H1 (cell line): ENCODE results near the gene DBET. TPM values are rescaled to one million over a fixed set of nuclear protein-coding genes. Genes with fewer than 3 reads are reported as not detected.
"Not testable (repeated sequence)": the region's sequence is repeated elsewhere in the genome, so short reads cannot be mapped to it uniquely, and the experiment has no call there.

Experiments used
- CTCF ChIA-PET: fragments of 300-600 bp; sonication (Branson Sonifier 250); formaldehyde crosslinking; loops from one replicate; lab custom pipeline; 2021; ENCODE audit not compliant: partially characterized antibody; lab: Charles Lee
- POLR2A ChIA-PET: fragments of 300-600 bp; sonication (Branson Sonifier 250); formaldehyde crosslinking; loops from one replicate; lab custom pipeline; 2021; ENCODE audit warnings: inconsistent platforms; ENCODE audit not compliant: partially characterized antibody; lab: Charles Lee
- DNase-seq, 2 experiments: peaks; one replicate each; pipeline versions ENCODE4 v3.0.0 to v3.0.0-alpha.2; 2010 to 2022; ENCODE audit warnings: low spot score in 2 of 2, low read depth in 1 of 2, mixed read lengths in 1 of 2
- FAIRE-seq: peaks from 2 replicates; lab custom pipeline; 2011; peaks lifted over from hg19 to GRCh38; lab: Jason Lieb, UNC
- H2AFZ ChIP-seq: 2 replicates; pipeline ENCODE4 v1.8.1; 2012; ENCODE audit warnings: low read length, inconsistent platforms
- H2AK5ac ChIP-seq: 2 replicates; pipeline ENCODE4 v1.6.1; 2013; ENCODE audit warnings: low read depth, low read length
- H2BK120ac ChIP-seq: replicated peaks from 2 replicates; pipeline ENCODE3; 2013; ENCODE audit warnings: low read depth, low read length, inconsistent platforms
- H2BK12ac ChIP-seq: 2 replicates; pipeline ENCODE4 v1.6.1; 2013; ENCODE audit warnings: low read depth, low read length
- H2BK15ac ChIP-seq: 2 replicates; pipeline ENCODE4 v1.6.1; 2013; ENCODE audit warnings: low read length
- H2BK20ac ChIP-seq: 2 replicates; pipeline ENCODE4 v1.6.1; 2013; ENCODE audit warnings: low read length
- H2BK5ac ChIP-seq: 2 replicates; pipeline ENCODE4 v1.6.1; 2013; ENCODE audit warnings: low read depth, low read length
- H3K14ac ChIP-seq: 2 replicates; pipeline ENCODE4 v1.6.1; 2013; ENCODE audit warnings: inconsistent platforms; ENCODE audit not compliant: insufficient read length
- H3K18ac ChIP-seq: 2 replicates; pipeline ENCODE4 v1.6.1; 2013; ENCODE audit warnings: low read length; ENCODE audit errors: extremely low read depth
- H3K23ac ChIP-seq: 2 replicates; pipeline ENCODE4 v1.6.1; 2013; ENCODE audit warnings: inconsistent platforms; ENCODE audit not compliant: insufficient read length
- H3K23me2 ChIP-seq: 2 replicates; pipeline ENCODE4 v1.6.1; 2013; ENCODE audit warnings: low read depth, low read length
- H3K27ac ChIP-seq: 2 replicates; pipeline ENCODE4 v1.6.1; 2011; ENCODE audit warnings: low read depth, low read length, inconsistent platforms
- H3K27me3 ChIP-seq, 4 experiments: replicated peaks in 1 of 4; 1 replicate in 1 of 4; 2 replicates in 3 of 4; pipeline versions ENCODE4 v1.6.1 to v1.8.1; 2011 to 2013; ENCODE audit warnings: low read length in 3 of 4, mild to moderate bottlenecking in 3 of 4, inconsistent platforms in 2 of 4, mixed read lengths in 2 of 4, moderate library complexity in 1 of 4; ENCODE audit not compliant: control insufficient read depth in 3 of 4, insufficient read depth in 3 of 4; ENCODE audit errors: extremely low read depth in 1 of 4
- H3K36me3 ChIP-seq, 4 experiments: 2 replicates each; pipeline versions ENCODE4 v1.6.1 to v1.8.1; 2011 to 2013; ENCODE audit warnings: mild to moderate bottlenecking in 4 of 4, low read length in 3 of 4, moderate library complexity in 2 of 4, control low read depth in 1 of 4, inconsistent platforms in 1 of 4; ENCODE audit not compliant: insufficient read depth in 4 of 4, control insufficient read depth in 2 of 4
- H3K4ac ChIP-seq: replicated peaks from 2 replicates; pipeline ENCODE3; 2013; ENCODE audit warnings: low read length, low read depth, mixed read lengths, inconsistent platforms; ENCODE audit not compliant: insufficient read length
- H3K4me1 ChIP-seq, 4 experiments: replicated peaks in 1 of 4; 1 replicate in 1 of 4; 2 replicates in 3 of 4; pipeline versions ENCODE4 v1.6.1 to v1.8.1; 2011 to 2013; ENCODE audit warnings: low read length in 3 of 4, inconsistent platforms in 2 of 4, mixed read lengths in 1 of 4; ENCODE audit not compliant: insufficient read depth in 4 of 4, control insufficient read depth in 3 of 4
- H3K4me2 ChIP-seq, 2 experiments: 2 replicates each; pipeline versions ENCODE4 v1.6.1 to v1.8.1; 2011 to 2013; ENCODE audit warnings: low read depth in 2 of 2, low read length in 2 of 2, control low read depth in 1 of 2, inconsistent platforms in 1 of 2, mild to moderate bottlenecking in 1 of 2; ENCODE audit not compliant: insufficient read depth in 1 of 2
- H3K4me3 ChIP-seq, 4 experiments: fragments of 200-600, 300-600 bp in 1 of 4; sonication (generic), shearing (Covaris generic), sonication (Bioruptor Twin) in 1 of 4; 2 replicates each; pipeline versions ENCODE4 v1.5.1 to v1.8.1; 2011 to 2016; ENCODE audit warnings: low read length in 4 of 4, low read depth in 3 of 4, control low read depth in 2 of 4, inconsistent platforms in 2 of 4, mild to moderate bottlenecking in 2 of 4, mixed read lengths in 1 of 4, moderate library complexity in 1 of 4; ENCODE audit not compliant: insufficient read depth in 2 of 4; ENCODE audit errors: extremely low read depth in 1 of 4
- H3K56ac ChIP-seq: replicated peaks from 2 replicates; pipeline ENCODE3; 2013; ENCODE audit warnings: low read depth, mild to moderate bottlenecking, mixed read lengths, low read length, inconsistent platforms; ENCODE audit not compliant: insufficient read length
- H3K79me1 ChIP-seq: 2 replicates; pipeline ENCODE4 v1.6.1; 2013; ENCODE audit warnings: low read depth, low read length, control low read depth
- H3K79me2 ChIP-seq, 2 experiments: 2 replicates each; pipeline versions ENCODE4 v1.6.1 to v1.8.1; 2012 to 2013; ENCODE audit warnings: low read length in 2 of 2, mild to moderate bottlenecking in 2 of 2, inconsistent platforms in 1 of 2; ENCODE audit not compliant: insufficient read depth in 2 of 2, control insufficient read depth in 1 of 2
- H3K9ac ChIP-seq, 4 experiments: replicated peaks in 1 of 4; 1 replicate in 1 of 4; 2 replicates in 3 of 4; pipeline versions ENCODE4 v1.6.1 to v1.8.1; 2011 to 2013; ENCODE audit warnings: low read depth in 3 of 4, low read length in 3 of 4, control low read depth in 2 of 4, mild to moderate bottlenecking in 2 of 4, moderate library complexity in 2 of 4, inconsistent platforms in 1 of 4; ENCODE audit errors: extremely low read depth in 1 of 4
- H3K9me3 ChIP-seq, 2 experiments: 2 replicates each; pipeline versions ENCODE4 v1.6.1 to v1.8.1; 2012 to 2013; ENCODE audit warnings: mild to moderate bottlenecking in 2 of 2, moderate library complexity in 2 of 2, control low read depth in 1 of 2, inconsistent platforms in 1 of 2, low read depth in 1 of 2, low read length in 1 of 2, mixed read lengths in 1 of 2; ENCODE audit not compliant: insufficient read depth in 2 of 2
- H4K20me1 ChIP-seq, 2 experiments: replicated peaks in 1 of 2; 2 replicates each; pipeline versions ENCODE3 to v1.8.1; 2011 to 2013; ENCODE audit warnings: inconsistent platforms in 2 of 2, low read length in 2 of 2, mild to moderate bottlenecking in 1 of 2; ENCODE audit not compliant: insufficient read depth in 2 of 2, control insufficient read depth in 1 of 2
- H4K5ac ChIP-seq: 2 replicates; pipeline ENCODE4 v1.6.1; 2013; ENCODE audit warnings: low read length, low read depth, mixed read lengths, inconsistent platforms; ENCODE audit not compliant: insufficient read length
- H4K8ac ChIP-seq: 2 replicates; pipeline ENCODE4 v1.8.0; 2013; ENCODE audit warnings: mild to moderate bottlenecking, moderate library complexity, low read length, inconsistent platforms; ENCODE audit not compliant: insufficient read depth; ENCODE audit errors: extremely low read depth
- H4K91ac ChIP-seq: replicated peaks from 2 replicates; pipeline ENCODE3; 2013; ENCODE audit warnings: low read length, mixed read lengths, inconsistent platforms; ENCODE audit not compliant: insufficient read length
- WGBS, 2 experiments: shearing (Covaris generic) in 1 of 2; methylation state at CpG; one replicate each; pipeline versions ENCODE4 v1.1.6 to v1.1.7; 2013 to 2015; ENCODE audit warnings: low lambda C conversion rate in 2 of 2, mixed read lengths in 2 of 2, inconsistent platforms in 1 of 2, low coverage in 1 of 2, missing lambda C conversion rate in 1 of 2; ENCODE audit not compliant: insufficient replicate concordance in 2 of 2, insufficient coverage in 1 of 2, insufficient read length in 1 of 2; ENCODE audit errors: extremely low coverage in 1 of 2, missing lambda C conversion rate in 1 of 2; 5-methylcytosine and 5-hydroxymethylcytosine counted together
- polyA plus RNA-seq, 7 experiments: library from polyadenylated mRNA; depleted of rRNA in 3 of 7; stranded (reverse) in 5 of 7; unstranded in 2 of 7; fragments of >200 nt in 5 of 7; fragments of 200-250 nt in 2 of 7; gene quantifications; 1 replicate in 5 of 7; 2 replicates in 1 of 7; 4 replicates in 1 of 7; pipeline versions ENCODE4 v1.2.1 to v1.2.3, GENCODE V29; 2011 to 2013; ENCODE audit warnings: missing spikeins in 2 of 7, mixed read lengths in 2 of 7
- total RNA-seq: library from RNA; stranded (reverse); fragmentation: NEBNext Ultra II Directional; extraction: Animal tissue kit (Norgen Biotek cat#: 25700); gene quantifications from 2 replicates; pipeline ENCODE4 v1.2.1, GENCODE V29; 2021

Gene DBET
- total and polyA plus RNA-seq, 2 of the 8 experiments (the other 6 are each of a cell fraction or from before 2014, with no cell fraction given) = not detected

GRCh38 chr4:190037704-190038388 lies 26.5 kb upstream of the DBET start:
- H3K56ac ChIP-seq, H3K79me1 ChIP-seq, H2AFZ ChIP-seq, H3K23ac ChIP-seq, H2BK12ac ChIP-seq, H3K23me2 ChIP-seq, H3K4me2 ChIP-seq, H3K79me2 ChIP-seq, H3K9me3 ChIP-seq, H3K9ac ChIP-seq, H2BK20ac ChIP-seq, DNase-seq, H4K91ac ChIP-seq, CTCF ChIA-PET, H2BK5ac ChIP-seq, FAIRE-seq, H3K27ac ChIP-seq, H4K8ac ChIP-seq, H4K20me1 ChIP-seq, H4K5ac ChIP-seq, H3K27me3 ChIP-seq, H2BK120ac ChIP-seq, H3K4me3 ChIP-seq, H2AK5ac ChIP-seq, H3K36me3 ChIP-seq, H3K18ac ChIP-seq, H3K4ac ChIP-seq, H3K4me1 ChIP-seq, H2BK15ac ChIP-seq, H3K14ac ChIP-seq, POLR2A ChIA-PET: not testable (repeated sequence)
- WGBS, 2 experiments = no CpG with 5 or more reads among the region's 39 CpGs

- H2BK12ac ChIP-seq, H2AFZ ChIP-seq, H4K5ac ChIP-seq, H2AK5ac ChIP-seq, H4K91ac ChIP-seq, H3K4ac ChIP-seq, DNase-seq, H3K27me3 ChIP-seq, H3K14ac ChIP-seq, H3K4me2 ChIP-seq, H3K9ac ChIP-seq, H2BK20ac ChIP-seq, H4K20me1 ChIP-seq, POLR2A ChIA-PET, CTCF ChIA-PET, H2BK15ac ChIP-seq, H3K79me2 ChIP-seq, H3K56ac ChIP-seq, H3K23me2 ChIP-seq, H2BK5ac ChIP-seq, H3K4me3 ChIP-seq, H3K27ac ChIP-seq, H4K8ac ChIP-seq, FAIRE-seq, H2BK120ac ChIP-seq, H3K18ac ChIP-seq, H3K36me3 ChIP-seq, H3K79me1 ChIP-seq, H3K4me1 ChIP-seq, H3K23ac ChIP-seq, H3K9me3 ChIP-seq: not testable (repeated sequence)
- WGBS, 2 experiments = 69% methylated on average over 23 of the region's 40 CpGs; no CpG with 5 or more reads in 1 of the 2 experiments
These were observed 23.4 kb upstream of the DBET start for GRCh38 chr4:190040873-190041272.
